Activated T-helper 9 cell treated with anti-CD3 and anti-CD28 coated beads, Interleukin-2, amount 50 U/mL, for 16 hours (primary cell): Measurements from ENCODE around the gene NR3C1.

ENCODE experiments used
- DNase-seq: peaks from one replicate; pipeline ENCODE4 v3.0.0-alpha.2; 2020; ENCODE audit warnings: low read depth

NR3C1 gene

GRCh38 chr5:143261748-143262392, 141.6 kb downstream of the NR3C1 start:
- no peak for DNase-seq

DNA sequence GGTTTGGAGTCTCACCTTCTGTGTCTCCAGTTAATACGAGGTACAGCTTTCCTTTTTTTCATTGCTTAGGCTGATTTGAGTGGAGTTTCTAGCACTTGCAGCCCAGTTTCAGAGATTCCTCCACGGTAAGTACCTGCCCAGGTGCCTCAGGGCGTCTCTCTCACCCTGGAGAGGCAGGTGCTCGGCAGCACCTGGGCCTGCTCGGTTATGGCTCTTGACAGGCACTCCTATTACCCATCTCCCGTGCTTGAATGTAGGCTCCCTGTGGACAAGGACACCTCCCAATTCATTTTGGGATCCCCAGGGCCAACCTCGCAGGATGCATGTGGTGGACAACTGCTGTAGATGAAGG, 144.3 kb downstream of the NR3C1 start:
- DNase-seq: no peak

GRCh38 chr5:143258559-143259253, 144.8 kb downstream of the NR3C1 start:
- DNase-seq: no peak

GRCh38 chr5:143254819-143255218, 148.7 kb downstream of the NR3C1 start:
- no peak for DNase-seq

DNA sequence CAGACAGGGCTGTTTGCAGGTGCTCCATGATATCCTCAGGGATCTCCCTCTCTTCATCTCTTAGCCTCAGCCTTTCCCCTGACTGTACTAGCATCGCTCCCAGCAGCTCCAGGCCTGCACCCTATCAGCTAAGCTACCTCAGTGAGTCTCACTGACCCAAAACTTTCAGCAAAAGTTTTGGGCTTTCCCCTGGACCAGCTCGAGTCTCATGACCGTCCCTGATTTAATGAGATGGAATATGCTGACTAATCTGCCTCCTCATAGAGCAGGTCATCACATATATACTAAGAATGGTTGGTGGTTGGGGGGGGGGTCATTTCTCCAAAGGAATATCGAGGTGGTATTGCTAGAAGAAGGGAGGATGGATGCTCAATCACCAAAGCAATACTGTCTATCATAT, 151.5 kb downstream of the NR3C1 start:
- no peak for DNase-seq

GRCh38 chr5:143251190-143251589, 152.3 kb downstream of the NR3C1 start:
- DNase-seq: no peak

DNA sequence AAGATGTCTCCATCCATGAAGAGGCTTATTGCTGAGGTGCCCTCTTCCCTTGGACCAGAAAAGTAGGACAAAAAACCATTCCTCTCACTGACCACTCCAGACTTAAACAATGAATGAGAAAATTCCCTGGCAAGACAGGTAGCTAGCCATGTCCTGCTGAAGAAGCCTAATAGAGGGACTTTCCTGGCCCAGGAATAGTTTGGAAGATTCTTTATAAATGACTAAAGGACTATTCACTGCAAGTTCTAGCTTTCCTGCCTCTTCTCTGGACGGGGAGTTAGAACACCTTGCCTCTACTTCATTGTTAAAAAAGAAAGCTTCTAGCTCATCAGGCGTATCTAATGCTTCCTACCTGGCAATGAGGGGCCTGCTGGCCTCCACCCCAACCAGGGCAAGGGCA, 153.6 kb downstream of the NR3C1 start:
- DNase-seq: no peak

DNA sequence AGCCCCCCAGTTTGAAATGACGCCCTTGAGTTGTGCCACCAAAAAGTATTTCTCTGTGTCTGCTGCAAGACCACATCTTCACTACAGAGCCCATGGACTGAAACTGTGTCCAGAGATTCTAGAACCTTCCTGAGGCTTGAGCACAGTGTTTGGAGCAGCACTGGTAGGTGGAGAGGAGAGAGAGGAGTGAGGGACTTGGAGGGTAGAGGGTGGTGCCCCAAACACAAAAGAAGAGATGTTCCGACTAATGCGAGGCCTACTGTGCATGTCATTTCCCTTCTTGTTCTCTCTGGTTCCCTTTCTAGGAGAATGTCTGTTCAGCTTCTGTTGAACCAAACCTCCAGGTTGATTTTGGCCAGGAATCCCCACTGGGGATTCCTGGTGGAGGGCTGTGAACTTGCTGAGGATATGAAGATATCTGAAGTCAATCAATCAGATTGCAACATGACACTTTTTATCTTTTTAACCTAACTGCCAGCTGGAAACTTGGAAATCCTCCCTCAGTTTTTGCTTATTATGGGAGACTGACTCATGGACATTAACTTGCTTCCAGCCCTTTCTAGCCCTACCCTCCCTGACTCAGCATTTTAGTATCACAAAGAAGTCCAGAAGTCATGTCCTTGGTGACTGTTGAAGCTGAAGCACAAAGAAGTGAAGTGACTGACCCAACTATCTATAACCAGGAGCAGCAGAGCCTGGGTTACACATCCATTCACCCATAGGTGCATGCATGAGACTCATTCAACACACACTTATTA, 154.5 kb downstream of the NR3C1 start:
- DNase-seq: no peak

DNA sequence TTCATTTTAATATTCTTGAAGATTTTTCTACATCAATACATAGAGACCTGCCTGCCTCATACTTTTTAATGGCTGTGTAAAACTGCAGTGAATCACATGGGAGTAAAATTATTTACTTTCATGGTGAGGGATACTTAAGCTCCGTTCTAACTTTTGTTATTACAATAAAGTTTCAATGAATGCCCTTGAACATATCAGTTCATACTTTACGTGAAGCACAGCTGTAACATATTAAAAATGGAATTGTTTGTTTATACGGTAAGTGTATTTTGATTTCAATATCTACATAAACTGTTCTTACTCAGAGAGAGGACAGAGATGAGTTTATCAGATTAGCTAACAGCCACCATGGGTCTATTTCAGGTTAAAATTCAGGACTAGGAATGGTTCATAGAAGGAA, 155.1 kb downstream of the NR3C1 start:
- no peak for DNase-seq

GRCh38 chr5:143247134-143247815, 156.2 kb downstream of the NR3C1 start:
- DNase-seq: no peak

DNA sequence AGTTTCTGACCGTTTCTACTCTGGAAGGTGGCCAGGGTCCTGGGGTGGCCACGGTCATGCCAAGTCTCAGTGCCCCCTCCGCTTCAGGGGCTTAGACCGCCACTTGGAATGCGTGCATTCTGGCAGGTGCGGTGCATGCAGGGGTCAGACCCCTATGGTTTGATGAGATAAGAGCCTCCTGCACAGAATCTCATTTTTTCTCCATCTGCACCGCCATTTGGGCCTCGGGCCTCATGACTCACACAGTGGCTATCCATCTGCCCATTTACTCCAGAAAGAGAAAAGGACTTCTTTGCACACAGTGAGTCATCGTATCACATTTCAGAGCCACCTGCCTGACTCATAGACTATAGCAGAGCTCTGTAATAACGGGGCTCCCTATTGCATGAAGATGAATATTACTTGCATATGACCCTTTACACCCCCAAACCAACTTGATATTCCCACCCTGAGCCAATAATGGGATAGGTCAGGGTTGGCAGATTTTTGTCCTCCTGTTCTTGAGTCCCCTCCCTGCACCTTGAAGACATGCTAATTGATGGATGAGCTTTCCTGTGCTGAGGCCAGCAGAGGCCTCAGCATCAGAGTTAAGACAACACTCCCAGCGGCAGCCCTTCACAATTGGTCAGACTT, 157.4 kb downstream of the NR3C1 start:
- DNase-seq: no peak

GRCh38 chr5:143244990-143245389, 158.5 kb downstream of the NR3C1 start:
- no peak for DNase-seq

- no peak for DNase-seq
Measured at GRCh38 chr5:143244000-143244736, 159.3 kb downstream of the NR3C1 start.

DNA sequence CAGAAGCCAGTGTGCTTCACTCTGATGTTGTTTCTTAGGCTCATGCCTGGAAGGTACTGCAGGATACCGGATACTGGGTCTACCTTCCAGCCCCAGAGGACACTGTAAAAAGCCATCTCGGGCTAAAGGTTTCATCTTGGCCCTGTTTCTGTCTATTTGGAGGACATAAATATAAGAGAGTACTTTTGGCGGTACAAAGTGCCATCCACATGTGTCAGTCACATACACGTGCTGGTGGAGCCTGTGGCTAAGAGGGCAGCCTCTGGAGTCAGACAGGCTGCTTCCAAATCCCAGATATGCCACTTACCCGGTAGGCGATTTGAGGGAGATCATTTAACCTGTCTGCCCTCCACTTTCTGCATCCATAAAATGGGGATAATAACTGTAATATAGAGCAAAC, 160.4 kb downstream of the NR3C1 start:
- DNase-seq: no peak

GRCh38 chr5:143241892-143242291, 161.6 kb downstream of the NR3C1 start:
- DNase-seq: no peak

DNA sequence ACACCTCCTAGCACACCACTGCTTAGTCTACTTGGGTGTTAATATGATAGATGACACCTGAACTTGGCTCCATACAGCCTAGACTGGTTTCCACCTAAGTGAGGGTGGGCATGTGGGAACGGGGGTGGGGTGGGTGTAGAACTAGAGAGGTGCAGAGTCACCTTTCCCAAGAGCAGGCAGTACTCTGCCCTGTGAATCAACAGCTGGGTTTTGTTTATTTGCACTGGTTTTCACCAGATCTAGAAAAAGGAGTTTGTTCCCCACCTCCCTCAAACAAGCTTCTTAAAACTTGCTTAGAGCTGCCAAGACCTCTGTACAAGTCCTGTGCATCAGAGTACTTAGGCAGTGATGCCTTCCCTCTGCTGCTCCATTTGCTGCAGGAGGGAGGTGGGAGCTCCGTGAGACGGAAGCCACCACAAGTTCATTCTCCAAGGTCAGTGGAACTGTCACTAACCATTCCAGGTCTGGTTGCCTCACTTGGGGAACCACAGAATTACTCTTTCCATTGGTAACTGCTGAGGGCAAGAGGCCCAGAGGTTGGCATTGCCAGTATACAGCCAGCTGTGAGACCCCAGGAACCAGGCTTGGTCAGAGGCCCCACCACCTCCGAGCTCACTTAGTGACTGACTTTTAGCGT, 163.5 kb downstream of the NR3C1 start:
- DNase-seq: no peak

- DNase-seq: no peak
Measured at GRCh38 chr5:143238620-143239019, 164.9 kb downstream of the NR3C1 start.

GRCh38 chr5:143237664-143238063, 165.8 kb downstream of the NR3C1 start:
- DNase-seq: no peak

GRCh38 chr5:143236682-143237081, 166.8 kb downstream of the NR3C1 start:
- no peak for DNase-seq

- no peak for DNase-seq
Measured at GRCh38 chr5:143235423-143235822, 168.1 kb downstream of the NR3C1 start.
